GF-D8 (cell line): ENCODE data around the gene SYCP3.
"Not testable (repeated sequence)": the region's sequence is repeated elsewhere in the genome, so short reads cannot be mapped to it uniquely, and the experiment has no call there.

Source experiments
- DNase-seq: peaks from one replicate; lab custom pipeline; 2025; lab: John Stamatoyannopoulos, UW

SYCP3 gene

GRCh38 chr12:101713059-101713682 is 26.1 kb downstream of the SYCP3 start:
- DNase-seq = no peak

DNA sequence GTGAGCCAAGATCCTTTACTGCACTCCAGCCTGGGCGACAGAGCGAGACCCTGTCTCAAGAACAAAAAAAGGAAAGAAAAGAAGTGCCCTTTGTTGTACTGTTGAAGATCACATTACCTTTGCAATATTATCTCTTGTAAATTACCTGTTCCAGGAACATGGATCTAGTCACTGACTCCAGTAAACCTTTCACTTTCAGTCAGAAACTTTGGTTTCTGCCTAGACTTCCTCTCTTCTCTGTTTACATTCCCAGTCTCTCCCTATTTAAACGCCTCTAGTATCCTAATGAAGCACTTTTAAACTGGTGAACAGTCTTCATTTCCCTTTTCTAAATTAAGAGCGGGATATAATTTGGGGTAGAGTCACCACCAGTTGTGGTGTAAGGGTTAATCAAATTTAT is 29.0 kb downstream of the SYCP3 start:
- no peak for DNase-seq

GRCh38 chr12:101707131-101707782 is 32.0 kb downstream of the SYCP3 start:
- no peak for DNase-seq

- DNase-seq = no peak
Measured at GRCh38 chr12:101706403-101706802, 32.9 kb downstream of the SYCP3 start.

DNA sequence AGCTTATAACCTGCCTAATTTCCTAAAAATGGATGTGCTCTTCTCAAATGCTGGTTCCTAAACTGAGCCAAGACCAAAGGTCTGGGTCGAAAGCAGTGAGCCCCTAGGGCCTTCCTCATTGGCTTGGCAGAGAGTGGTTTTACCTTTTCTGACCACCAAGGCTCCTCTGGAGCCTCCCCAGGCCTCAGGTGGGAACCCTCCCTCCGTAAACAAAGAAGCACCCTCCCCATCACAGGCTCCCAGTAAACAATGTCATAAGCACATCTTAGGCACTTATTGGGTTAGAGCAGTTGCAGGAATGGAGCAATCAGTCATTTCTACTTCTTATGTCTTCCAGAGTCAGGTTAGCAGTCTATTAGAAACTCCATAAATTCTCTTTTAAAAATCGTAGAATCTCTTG is 35.8 kb downstream of the SYCP3 start:
- DNase-seq = no peak

- DNase-seq = no peak
Measured at GRCh38 chr12:101700299-101700820, 38.9 kb downstream of the SYCP3 start.

- DNase-seq = no peak
Measured at GRCh38 chr12:101698800-101699347, 40.4 kb downstream of the SYCP3 start.

DNA sequence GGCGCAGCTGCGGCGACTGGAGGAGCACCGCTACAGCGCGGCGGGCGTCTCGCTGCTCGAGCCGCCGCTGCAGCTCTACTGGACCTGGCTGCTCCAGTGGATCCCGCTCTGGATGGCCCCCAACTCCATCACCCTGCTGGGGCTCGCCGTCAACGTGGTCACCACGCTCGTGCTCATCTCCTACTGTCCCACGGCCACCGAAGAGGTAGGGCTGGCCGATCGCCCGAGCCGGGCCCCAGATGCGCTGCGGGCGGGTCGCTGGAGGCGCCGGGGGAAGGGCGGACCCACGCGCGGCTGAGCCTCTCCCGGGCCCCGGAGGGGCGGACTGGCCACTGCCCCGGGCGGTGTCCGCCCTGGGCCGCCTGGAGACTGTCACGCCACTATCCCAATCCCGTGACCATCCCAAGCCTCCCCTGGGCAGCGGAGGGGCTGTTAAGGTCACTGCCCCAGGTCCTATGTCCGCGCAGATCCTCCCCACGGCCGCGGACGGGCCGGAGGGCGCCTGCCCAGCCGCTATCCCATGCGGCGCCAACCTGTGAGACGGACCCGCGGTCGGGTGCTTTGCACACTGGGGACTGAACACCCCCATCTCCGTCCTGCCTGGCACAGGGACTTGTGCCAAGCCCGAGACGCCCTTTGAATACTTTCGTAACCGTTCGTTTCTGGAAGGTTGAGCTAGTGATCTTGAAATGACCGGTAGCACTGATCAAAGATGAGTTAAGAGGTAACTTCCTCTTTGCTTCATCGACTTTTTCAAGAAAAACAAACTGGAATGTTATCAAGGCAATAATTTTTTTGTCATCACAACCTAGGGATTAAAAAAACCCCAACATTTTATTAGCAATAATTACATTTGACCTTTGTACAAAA is 41.1 kb downstream of the SYCP3 start:
- peak; percentile 82 for DNase-seq

DNA sequence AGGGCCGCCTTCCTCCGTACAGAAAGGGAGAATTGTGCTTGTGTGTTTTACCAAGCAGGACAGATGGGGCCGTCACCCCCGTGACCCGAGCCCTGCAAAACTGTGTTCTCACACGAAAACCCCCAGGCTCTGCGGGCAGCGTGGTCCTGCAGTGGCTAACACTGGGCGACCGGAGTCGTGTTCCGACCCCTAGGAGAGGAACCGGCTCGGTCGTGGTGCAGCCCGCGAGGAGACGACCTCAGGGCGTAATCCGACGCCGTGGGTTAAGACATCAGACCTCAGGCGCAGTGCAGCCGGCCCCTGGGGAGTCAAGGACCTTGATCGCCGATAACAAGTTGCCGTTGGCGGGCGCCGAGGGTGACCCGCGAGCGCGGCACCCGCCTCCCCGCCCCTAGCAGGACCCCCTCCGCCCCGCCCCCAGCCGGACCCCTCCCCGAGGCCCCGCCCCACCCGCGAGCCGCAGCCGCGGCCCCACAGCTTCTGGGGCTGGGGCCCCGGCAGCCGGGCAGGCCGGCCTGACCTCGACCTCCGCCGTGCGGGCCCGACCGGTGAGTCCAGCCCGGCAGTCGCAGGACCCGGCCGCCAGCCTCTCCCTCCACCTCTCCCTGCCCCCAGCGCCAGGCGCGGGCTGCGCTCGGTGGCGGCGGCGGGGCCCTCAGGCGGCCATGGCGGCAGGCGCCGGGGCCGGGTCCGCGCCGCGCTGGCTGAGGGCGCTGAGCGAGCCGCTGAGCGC is 41.9 kb downstream of the SYCP3 start, which contains the start of gene CHPT1:
TSS of gene CHPT1 (plus strand) at position 444 of the 733 bp plus-strand sequence. CDS start at position 666, 222 bp downstream.
- peak; percentile 88 for DNase-seq

- peak; percentile 96 for DNase-seq
Measured at GRCh38 chr12:101696251-101697196, 42.7 kb downstream of the SYCP3 start.

GRCh38 chr12:101695706-101696105 is 43.6 kb downstream of the SYCP3 start:
- DNase-seq = no peak

DNA sequence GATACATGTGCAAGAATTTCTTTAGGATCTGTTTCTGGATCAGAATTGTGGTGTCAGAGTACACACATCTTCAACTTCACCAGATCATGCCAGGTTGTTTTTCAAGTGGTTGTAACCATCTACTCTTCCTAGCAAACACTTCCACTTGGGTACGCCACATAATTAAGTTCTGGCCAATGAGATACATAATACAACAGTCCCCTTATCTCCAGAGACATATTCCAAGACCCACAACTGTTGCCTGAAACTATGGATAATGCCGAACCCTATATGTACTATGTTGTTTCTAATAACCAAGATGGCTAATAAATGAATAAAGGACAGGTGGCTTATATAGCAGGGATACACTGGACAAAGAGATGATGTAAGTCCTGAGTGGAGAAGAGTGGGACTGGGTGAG is 44.3 kb downstream of the SYCP3 start:
- no peak for DNase-seq

DNA sequence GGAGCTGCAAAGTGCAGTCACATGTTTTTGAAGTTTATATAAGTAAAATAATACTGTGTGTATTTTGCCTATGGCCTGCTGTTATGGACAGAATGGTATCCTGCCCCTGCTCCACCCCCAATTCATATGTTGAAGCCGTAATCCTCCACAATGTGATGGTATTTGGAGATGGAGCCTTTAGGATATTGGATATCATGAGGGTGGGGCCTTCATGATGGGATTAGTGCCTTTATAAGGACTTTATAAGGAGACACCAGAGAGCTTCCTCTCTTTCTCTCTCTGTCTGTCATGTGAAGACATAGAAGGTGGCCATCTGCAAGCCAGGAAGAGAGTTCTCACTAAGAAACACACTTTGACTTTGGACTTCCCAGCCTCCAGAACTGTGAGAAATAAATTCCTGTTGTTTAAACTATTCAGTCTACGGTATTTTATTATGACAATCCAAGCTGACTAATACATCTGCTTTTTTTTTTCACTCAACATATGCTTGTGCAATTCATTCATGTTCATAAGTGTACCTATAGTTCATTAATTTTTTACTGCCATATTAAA is 44.9 kb downstream of the SYCP3 start:
- no peak for DNase-seq

- no peak for DNase-seq
Measured at GRCh38 chr12:101691503-101692096, 47.7 kb downstream of the SYCP3 start.

GRCh38 chr12:101690544-101691098 is 48.6 kb downstream of the SYCP3 start:
- no peak for DNase-seq

DNA sequence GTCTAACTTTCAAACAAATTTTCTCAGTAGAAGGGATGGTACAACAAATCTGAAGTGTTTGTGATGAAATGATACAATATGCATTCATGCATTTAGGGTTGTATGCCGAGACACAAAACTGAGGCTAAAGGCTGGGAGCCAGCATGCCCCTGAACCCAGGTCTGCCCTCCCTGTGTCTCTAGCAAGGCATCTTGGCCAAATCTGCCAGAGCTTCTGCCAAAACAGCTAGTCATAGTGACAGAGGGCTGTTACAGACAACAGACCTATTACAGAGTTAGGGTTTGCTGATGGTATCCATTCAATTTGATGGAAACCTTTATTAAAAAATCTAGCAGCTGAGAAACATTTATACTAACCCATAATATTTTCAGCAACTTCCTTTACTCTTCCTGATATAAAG is 53.1 kb downstream of the SYCP3 start:
- no peak for DNase-seq

GRCh38 chr12:101685092-101685491 is 54.2 kb downstream of the SYCP3 start:
- DNase-seq = no peak

DNA sequence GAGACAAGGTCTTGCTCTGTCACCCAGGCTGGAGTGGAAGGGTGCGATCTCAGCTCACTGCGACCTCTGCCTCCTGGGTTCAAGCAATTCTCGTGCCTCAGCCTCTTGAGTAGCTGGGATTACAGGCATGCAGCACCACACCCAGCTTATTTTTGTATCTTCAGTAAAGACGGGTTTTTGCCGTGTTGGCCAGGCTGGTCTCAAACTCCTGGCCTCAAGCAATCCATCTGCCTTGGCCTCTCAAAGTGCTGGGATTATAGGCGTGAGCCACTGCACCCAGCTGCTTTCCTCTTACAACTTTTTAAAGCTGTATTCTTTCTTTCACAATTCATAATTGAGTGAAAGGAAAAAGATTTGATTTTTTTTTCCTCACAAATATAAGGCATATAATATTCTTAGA is 57.6 kb downstream of the SYCP3 start:
- DNase-seq = not testable (repeated sequence)

DNA sequence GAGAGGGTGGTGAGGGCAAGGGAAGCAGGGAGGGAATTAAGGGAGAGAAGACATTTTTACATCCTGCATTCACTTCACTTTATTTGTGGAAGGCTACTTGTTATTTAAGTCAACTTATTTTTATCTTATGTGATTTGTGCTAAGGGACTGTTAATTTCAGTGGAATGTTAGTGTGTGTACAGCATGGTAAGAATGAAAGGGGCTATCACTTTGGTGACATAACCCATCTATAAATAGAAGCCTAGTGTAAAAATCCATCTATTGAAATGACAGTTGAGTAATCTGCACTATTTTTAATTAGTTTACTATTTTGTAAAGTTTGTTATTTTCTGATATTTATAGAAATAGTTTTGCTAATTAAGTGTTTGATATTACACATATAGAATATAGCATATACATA is 58.6 kb downstream of the SYCP3 start:
- DNase-seq = no peak
